A673 (cell line): ENCODE results near the gene UBE2U. TPM values are rescaled to one million over a fixed set of nuclear protein-coding genes. Genes with fewer than 3 reads are reported as not detected.

Source experiments
- BruUV-seq: library from RNA; stranded (reverse); fragments of 400-500 nt; replicated peaks from 2 replicates; lab custom pipeline; 2021; lab: Mats Ljungman, UMichigan
- CTCF ChIA-PET: fragments of 300-600 bp; sonication (Branson Sonifier 250); formaldehyde crosslinking; loops from one replicate; lab custom pipeline; 2022; ENCODE audit warnings: antibody characterized with exemption; lab: Charles Lee
- POLR2A ChIA-PET: fragments of 300-600 bp; sonication (Branson Sonifier 250); formaldehyde crosslinking; loops from one replicate; lab custom pipeline; 2022; ENCODE audit warnings: antibody characterized with exemption; ENCODE audit not compliant: low non-redundant PET; lab: Charles Lee
- DNase-seq: peaks from one replicate; pipeline ENCODE4 v3.0.0-alpha.2; 2015; ENCODE audit warnings: low spot score
- H3K27ac ChIP-seq: fragments of 200-600 bp; sonication (generic); 2 replicates; pipeline ENCODE4 v1.5.1; 2016; ENCODE audit warnings: mixed run types, low read depth, mild to moderate bottlenecking, mixed read lengths, antibody characterized with exemption, low read length; ENCODE audit not compliant: poor library complexity, severe bottlenecking
- H3K27me3 ChIP-seq: fragments of 200-600 bp; sonication (generic); replicated peaks from 2 replicates; pipeline ENCODE4 v1.6.1; 2017; ENCODE audit warnings: mixed run types, low read depth, mild to moderate bottlenecking, mixed read lengths, antibody characterized with exemption, low read length; ENCODE audit not compliant: insufficient read depth, poor library complexity
- H3K36me3 ChIP-seq: fragments of 200-600 bp; sonication (generic); 2 replicates; pipeline ENCODE4 v1.6.1; 2016; ENCODE audit warnings: mixed run types, mild to moderate bottlenecking, mixed read lengths, antibody characterized with exemption, low read length; ENCODE audit not compliant: insufficient read depth, poor library complexity, severe bottlenecking
- H3K4me1 ChIP-seq: fragments of 200-600 bp; sonication (generic); 2 replicates; pipeline ENCODE4 v1.6.1; 2017; ENCODE audit warnings: mixed run types, mild to moderate bottlenecking, mixed read lengths, antibody characterized with exemption, low read length; ENCODE audit not compliant: insufficient read depth, poor library complexity, severe bottlenecking
- H3K4me3 ChIP-seq: fragments of 200-600 bp; sonication (generic); 2 replicates; pipeline ENCODE4 v1.5.1; 2016; ENCODE audit warnings: low read depth, mixed run types, mild to moderate bottlenecking, mixed read lengths, low read length; ENCODE audit not compliant: poor library complexity, severe bottlenecking
- H3K9me3 ChIP-seq: fragments of 200-600 bp; sonication (generic); 2 replicates; pipeline ENCODE4 v1.6.1; 2016; ENCODE audit warnings: mixed run types, low read depth, mild to moderate bottlenecking, mixed read lengths, antibody characterized with exemption, low read length; ENCODE audit not compliant: poor library complexity, severe bottlenecking
- EZH2 ChIP-seq: fragments of 200-600 bp; sonication (generic); IDR thresholded peaks from 2 replicates; pipeline ENCODE4 v1.6.1; 2017; ENCODE audit warnings: borderline replicate concordance, low read depth, mild to moderate bottlenecking, mixed read lengths, antibody characterized with exemption, low read length; ENCODE audit not compliant: poor library complexity, severe bottlenecking
- intact Hi-C: fragments of 100-400 bp; cut with micrococcal nuclease; formaldehyde crosslinking; loops from one replicate; pipeline ENCODE4 v1.10.0; 2022; ENCODE audit not compliant: unreplicated experiment
- total RNA-seq: library from RNA; stranded (reverse); gene quantifications from 2 replicates; pipeline ENCODE4 v1.2.3, GENCODE V29; 2021
- TF ChIP-seq, protein P1 (sequence below): fragments of 300-800, 200-600 bp; sonication (generic); conservative IDR thresholded peaks from 2 replicates; pipeline ENCODE4 v1.5.1; 2017; ENCODE audit warnings: low read depth, mild to moderate bottlenecking, antibody characterized with exemption, low read length, moderate library complexity, mixed read lengths

Gene UBE2U
- total RNA-seq, 1 experiment from 2014 or later = not detected

DNA sequence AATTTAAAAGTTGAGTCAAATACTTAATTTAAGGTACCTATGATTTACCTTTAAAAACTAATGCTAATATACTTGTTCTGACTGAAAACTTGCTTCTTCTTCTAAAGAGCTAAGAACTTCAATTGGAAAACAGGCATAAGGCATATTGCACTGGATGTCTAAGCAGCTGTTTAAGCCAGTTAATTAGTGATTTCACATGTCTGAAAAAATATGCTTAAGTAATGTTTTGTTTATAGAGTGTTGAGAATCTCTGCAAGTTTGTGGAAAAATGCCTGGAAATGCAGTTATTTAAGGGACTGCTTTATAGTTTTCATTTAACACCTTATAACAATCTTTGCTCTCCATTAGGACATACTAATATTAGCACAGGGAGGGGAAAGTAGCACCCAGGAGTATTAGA lies 28.2 kb downstream of the UBE2U start:
- H3K36me3 ChIP-seq = no peaks in the 10 kb centered on the region
- no peak overlapping the region for H3K4me3 ChIP-seq
- TF ChIP-seq EZH2 = no peak
- TF ChIP-seq, protein P1, sequence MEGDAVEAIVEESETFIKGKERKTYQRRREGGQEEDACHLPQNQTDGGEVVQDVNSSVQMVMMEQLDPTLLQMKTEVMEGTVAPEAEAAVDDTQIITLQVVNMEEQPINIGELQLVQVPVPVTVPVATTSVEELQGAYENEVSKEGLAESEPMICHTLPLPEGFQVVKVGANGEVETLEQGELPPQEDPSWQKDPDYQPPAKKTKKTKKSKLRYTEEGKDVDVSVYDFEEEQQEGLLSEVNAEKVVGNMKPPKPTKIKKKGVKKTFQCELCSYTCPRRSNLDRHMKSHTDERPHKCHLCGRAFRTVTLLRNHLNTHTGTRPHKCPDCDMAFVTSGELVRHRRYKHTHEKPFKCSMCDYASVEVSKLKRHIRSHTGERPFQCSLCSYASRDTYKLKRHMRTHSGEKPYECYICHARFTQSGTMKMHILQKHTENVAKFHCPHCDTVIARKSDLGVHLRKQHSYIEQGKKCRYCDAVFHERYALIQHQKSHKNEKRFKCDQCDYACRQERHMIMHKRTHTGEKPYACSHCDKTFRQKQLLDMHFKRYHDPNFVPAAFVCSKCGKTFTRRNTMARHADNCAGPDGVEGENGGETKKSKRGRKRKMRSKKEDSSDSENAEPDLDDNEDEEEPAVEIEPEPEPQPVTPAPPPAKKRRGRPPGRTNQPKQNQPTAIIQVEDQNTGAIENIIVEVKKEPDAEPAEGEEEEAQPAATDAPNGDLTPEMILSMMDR = no peak
- DNase-seq = no peak
- POLR2A ChIA-PET = no interaction called here
- no TSS peak for BruUV-seq
- no peaks in the 10 kb centered on the region for H3K9me3 ChIP-seq
- no peaks in the 10 kb centered on the region for H3K27me3 ChIP-seq
- CTCF ChIA-PET = no interaction called here
- peaks cover 13% of the 10 kb centered on the region for H3K4me1 ChIP-seq
- H3K27ac ChIP-seq = no peak overlapping the region
- intact Hi-C loops = no loop called here

DNA sequence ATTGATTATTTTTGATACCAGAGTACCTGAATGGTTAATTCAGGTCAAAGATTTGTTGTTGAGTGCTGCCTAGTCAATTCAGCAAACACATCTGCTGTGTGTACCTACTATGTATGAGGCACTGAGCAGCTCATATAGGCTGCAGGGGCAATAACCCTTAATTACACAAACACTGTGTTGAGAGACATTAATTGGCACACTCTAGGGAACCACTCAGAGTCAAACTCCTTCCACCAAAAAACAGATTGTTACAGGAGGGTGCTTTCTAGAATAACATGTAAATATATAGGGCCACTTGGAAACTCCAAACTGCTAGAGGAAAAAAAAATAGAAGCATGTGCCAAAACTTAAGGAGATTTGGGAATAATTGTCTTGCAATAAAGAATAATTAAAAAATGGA lies 31.3 kb downstream of the UBE2U start:
- ChIA-PET CTCF (no interaction called here), POLR2A (no interaction called here)
- TF ChIP-seq EZH2 = no peak
- TF ChIP-seq, protein P1 = no peak
- peaks cover 13% of the 10 kb centered on the region for H3K4me1 ChIP-seq
- intact Hi-C loops = no loop called here
- DNase-seq = no peak
- H3K4me3 ChIP-seq = no peak overlapping the region
- no peaks in the 10 kb centered on the region for H3K9me3 ChIP-seq
- BruUV-seq = no TSS peak
- H3K27me3 ChIP-seq = no peaks in the 10 kb centered on the region
- no peaks in the 10 kb centered on the region for H3K36me3 ChIP-seq
- H3K27ac ChIP-seq = no peak overlapping the region

DNA sequence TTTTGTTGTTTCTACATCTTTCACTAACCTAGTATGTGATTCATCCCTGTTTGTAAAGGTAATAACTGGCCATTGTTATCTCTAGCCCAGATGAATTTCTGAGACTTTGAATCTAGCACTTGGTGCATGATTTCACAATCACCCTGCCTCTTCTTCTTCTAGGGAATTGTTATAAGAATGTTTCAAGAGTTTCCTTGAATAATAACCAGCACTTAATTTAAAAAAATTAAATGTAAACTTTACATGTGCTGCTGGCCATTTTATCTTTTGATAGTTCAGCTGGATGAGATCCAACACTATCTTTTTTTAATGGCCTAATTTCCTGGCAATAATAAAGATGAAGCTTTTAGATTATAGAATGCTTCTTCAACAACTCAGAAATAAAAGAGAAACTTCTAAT lies 31.8 kb downstream of the UBE2U start:
- CTCF ChIA-PET = no interaction called here
- DNase-seq = peak; percentile 15
- BruUV-seq = no TSS peak
- intact Hi-C loops = no loop called here
- POLR2A ChIA-PET = no interaction called here
- Histone ChIP-seq H3K9me3 (no peaks in the 10 kb centered on the region), H3K27ac (no peak overlapping the region), H3K36me3 (no peaks in the 10 kb centered on the region), H3K4me3 (no peak overlapping the region), H3K27me3 (no peaks in the 10 kb centered on the region), H3K4me1 (peaks cover 9% of the 10 kb centered on the region)
- TF ChIP-seq, protein P1 = no peak
- no peak for TF ChIP-seq EZH2
